Measurements from ENCODE around the gene EXT2.

The EXT2 gene

GRCh38 chr11:44136176-44136945, 40.9 kb downstream of the EXT2 start:
- DNase-seq: no peak

- DNase-seq: no peak
Measured at GRCh38 chr11:44137057-44137456, 41.6 kb downstream of the EXT2 start.

GRCh38 chr11:44138286-44138685, 42.8 kb downstream of the EXT2 start:
- no peak for DNase-seq

GRCh38 chr11:44138980-44139379, 43.5 kb downstream of the EXT2 start:
- DNase-seq: no peak

- DNase-seq: no peak
Measured at GRCh38 chr11:44139565-44140330, 44.3 kb downstream of the EXT2 start.

GRCh38 chr11:44140372-44140771, 44.9 kb downstream of the EXT2 start:
- DNase-seq: no peak

GRCh38 chr11:44140805-44141204, 45.3 kb downstream of the EXT2 start:
- DNase-seq: no peak

- no peak for DNase-seq
Measured at GRCh38 chr11:44143987-44144909, 48.8 kb downstream of the EXT2 start.

- no peak for DNase-seq
Measured at GRCh38 chr11:44145011-44145775, 49.7 kb downstream of the EXT2 start.

- DNase-seq: no peak
Measured at GRCh38 chr11:44146931-44147330, 51.5 kb downstream of the EXT2 start.

GRCh38 chr11:44147751-44148150, 52.3 kb downstream of the EXT2 start:
- no peak for DNase-seq

GRCh38 chr11:44149651-44150050, 54.2 kb downstream of the EXT2 start:
- DNase-seq: no peak

- no peak for DNase-seq
Measured at GRCh38 chr11:44150401-44150800, 54.9 kb downstream of the EXT2 start.

- no peak for DNase-seq
Measured at GRCh38 chr11:44157019-44157418, 61.5 kb downstream of the EXT2 start.

- no peak for DNase-seq
Measured at GRCh38 chr11:44158384-44158783, 62.9 kb downstream of the EXT2 start.

GRCh38 chr11:44159848-44160721, 64.6 kb downstream of the EXT2 start:
- no peak for DNase-seq

GRCh38 chr11:44162004-44162403, 66.5 kb downstream of the EXT2 start:
- no peak for DNase-seq

- DNase-seq: no peak
Measured at GRCh38 chr11:44162662-44163061, 67.2 kb downstream of the EXT2 start.

- DNase-seq: no peak
Measured at GRCh38 chr11:44165432-44165831, 70.0 kb downstream of the EXT2 start.

GRCh38 chr11:44167046-44167445, 71.6 kb downstream of the EXT2 start:
- no peak for DNase-seq

- no peak for DNase-seq
Measured at GRCh38 chr11:44171518-44171917, 76.0 kb downstream of the EXT2 start.

All from NCI-H774 (cell line).